Colonic mucosa (tissue), 4 donors: ENCODE results near the gene SLC22A17. TPM values are rescaled to one million over a fixed set of nuclear protein-coding genes. Genes with fewer than 3 reads are reported as not detected.

Experiments
- DNase-seq: peaks from one replicate; pipeline ENCODE4 v3.0.0-alpha.2; 2020
- H3K27ac ChIP-seq: fragments of 200-600 bp; one replicate; pipeline ENCODE4 v1.8.0; 2021
- H3K27me3 ChIP-seq: fragments of 200-600 bp; one replicate; pipeline ENCODE4 v1.8.0; 2021
- H3K36me3 ChIP-seq: fragments of 200-600 bp; one replicate; pipeline ENCODE4 v1.8.0; 2021
- H3K4me1 ChIP-seq: fragments of 200-600 bp; one replicate; pipeline ENCODE4 v1.8.0; 2021; ENCODE audit warnings: mild to moderate bottlenecking
- H3K4me3 ChIP-seq: fragments of 200-600 bp; one replicate; pipeline ENCODE4 v1.8.0; 2021
- H3K9ac ChIP-seq, 2 donors: one replicate each; pipeline ENCODE4 v1.7.0; 2013; ENCODE audit warnings: control low read depth in 2 of 2, low read depth in 2 of 2, low read length in 2 of 2
- H3K9me3 ChIP-seq: fragments of 200-600 bp; one replicate; pipeline ENCODE4 v1.8.0; 2021
- intact Hi-C: fragments of 100-400 bp; cut with DNase I; formaldehyde crosslinking; loops from one replicate; pipeline ENCODE4 v1.14.1; 2022
- total RNA-seq, 2 donors: library from RNA; stranded (reverse); fragmentation: NEBNext Ultra II Directional in 1 of 2; extraction: Animal tissue kit (Norgen Biotek cat#: 25700) in 1 of 2; gene quantifications; one replicate each; pipeline ENCODE4 v1.2.1, GENCODE V29; 2021
- TF ChIP-seq, protein P1 (sequence below): fragments of 200-600 bp; IDR thresholded peaks from one replicate; pipeline ENCODE4 v1.8.0; 2022; ENCODE audit warnings: antibody characterized with exemption, mild to moderate bottlenecking
- donor health status: healthy.
- donor health status: DM: no; HTN: no; CAD: no.
- donor health status: DM: no; HTN: no; CAD: no.

SLC22A17 gene
- total RNA-seq, 2 donors from 2014 or later: 3.9 to 6.7 TPM

DNA sequence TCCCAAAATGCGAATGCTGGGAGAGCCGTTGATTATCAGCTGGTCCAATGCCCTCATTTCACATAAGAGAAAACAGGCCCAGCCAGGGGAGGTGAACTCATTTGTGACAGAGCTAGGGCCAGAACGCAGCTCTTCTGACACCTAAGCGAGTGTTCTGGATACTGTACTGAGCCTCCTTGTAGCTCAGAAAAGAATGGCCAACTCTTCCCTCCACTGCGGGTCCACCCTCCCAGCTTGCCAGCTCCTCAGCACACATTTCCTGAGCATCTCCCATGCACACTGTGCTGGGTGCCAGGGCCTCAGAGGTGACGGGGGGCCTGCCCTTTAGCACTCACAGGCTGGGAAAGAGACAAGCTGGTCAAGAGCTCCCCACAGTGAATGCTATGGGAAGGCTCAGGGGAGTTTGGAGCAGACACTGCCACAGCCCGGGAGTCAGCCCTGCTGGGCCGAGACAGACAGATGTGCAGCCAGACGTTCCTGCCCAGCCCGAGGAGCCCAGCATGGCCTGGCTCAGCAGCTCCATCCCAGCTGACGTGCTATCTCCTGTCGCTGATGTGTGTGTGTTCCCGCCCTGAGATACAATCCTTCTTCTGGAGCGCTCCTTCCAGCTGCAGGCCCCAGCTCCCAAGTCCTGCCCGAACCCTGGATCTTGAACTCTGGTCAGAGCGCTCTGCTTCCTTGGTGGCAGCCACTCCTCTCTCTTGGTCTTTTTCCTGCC is 27.7 kb upstream of the SLC22A17 start:
- TF ChIP-seq, protein P1, sequence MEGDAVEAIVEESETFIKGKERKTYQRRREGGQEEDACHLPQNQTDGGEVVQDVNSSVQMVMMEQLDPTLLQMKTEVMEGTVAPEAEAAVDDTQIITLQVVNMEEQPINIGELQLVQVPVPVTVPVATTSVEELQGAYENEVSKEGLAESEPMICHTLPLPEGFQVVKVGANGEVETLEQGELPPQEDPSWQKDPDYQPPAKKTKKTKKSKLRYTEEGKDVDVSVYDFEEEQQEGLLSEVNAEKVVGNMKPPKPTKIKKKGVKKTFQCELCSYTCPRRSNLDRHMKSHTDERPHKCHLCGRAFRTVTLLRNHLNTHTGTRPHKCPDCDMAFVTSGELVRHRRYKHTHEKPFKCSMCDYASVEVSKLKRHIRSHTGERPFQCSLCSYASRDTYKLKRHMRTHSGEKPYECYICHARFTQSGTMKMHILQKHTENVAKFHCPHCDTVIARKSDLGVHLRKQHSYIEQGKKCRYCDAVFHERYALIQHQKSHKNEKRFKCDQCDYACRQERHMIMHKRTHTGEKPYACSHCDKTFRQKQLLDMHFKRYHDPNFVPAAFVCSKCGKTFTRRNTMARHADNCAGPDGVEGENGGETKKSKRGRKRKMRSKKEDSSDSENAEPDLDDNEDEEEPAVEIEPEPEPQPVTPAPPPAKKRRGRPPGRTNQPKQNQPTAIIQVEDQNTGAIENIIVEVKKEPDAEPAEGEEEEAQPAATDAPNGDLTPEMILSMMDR: no peak
- Histone ChIP-seq H3K9me3 (no peaks in the 10 kb centered on the region), H3K4me3 (no peak overlapping the region), H3K4me1 (no peaks in the 10 kb centered on the region), H3K36me3 (no peaks in the 10 kb centered on the region), H3K9ac (no peak overlapping the region), H3K27me3 (no peaks in the 10 kb centered on the region), H3K27ac (no peak overlapping the region)
- intact Hi-C loops: loop anchor here (5.0 kb wide), 2 partner anchors 53 to 113 kb away; no protein-coding TSS in a partner anchor
- DNase-seq: no peak

DNA sequence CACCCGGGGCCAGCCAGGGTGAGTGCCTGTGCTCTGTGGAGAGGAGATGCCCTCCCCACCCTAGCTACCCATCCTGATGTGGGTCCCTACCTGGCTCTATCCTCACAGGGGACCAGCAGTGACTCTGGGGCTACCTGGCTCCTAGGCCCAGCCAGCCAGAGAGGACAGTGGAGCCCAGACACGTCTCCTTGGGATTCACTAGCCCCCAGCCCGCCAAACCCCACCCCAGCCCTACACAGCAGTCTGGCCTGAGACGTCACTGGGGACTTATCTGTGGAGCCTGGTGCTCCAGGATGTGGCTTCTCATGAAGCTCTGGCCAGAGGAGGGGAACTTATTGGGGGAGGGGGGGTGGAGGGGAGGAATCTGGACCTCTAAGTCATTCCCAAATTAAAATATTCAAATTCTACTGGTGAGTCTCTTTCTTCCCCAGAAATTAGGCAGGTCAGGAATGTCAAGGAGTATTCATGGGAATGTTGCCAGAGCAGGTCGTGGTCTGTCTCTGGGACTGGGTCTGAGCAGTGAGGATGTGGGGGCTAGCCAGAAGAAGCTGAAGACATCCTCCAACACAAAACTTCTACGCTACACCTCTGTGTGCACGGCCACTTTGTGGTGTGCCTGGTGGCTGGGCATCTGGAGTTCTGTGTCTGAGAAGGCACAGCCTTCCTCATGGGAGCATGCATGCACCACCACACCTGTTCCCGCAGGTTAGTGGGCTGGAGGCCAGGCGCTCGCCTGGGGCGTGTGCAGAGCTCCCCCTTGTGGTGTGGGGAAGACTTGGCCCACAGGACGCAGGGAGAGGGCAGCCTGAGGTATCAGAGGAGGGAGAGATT is 26.9 kb upstream of the SLC22A17 start:
- intact Hi-C loops: loop anchor here (5.0 kb wide), 2 partner anchors 52 to 112 kb away; no protein-coding TSS in a partner anchor
- Histone ChIP-seq H3K9me3 (no peaks in the 10 kb centered on the region), H3K4me1 (no peaks in the 10 kb centered on the region), H3K4me3 (no peak overlapping the region), H3K27ac (no peak overlapping the region), H3K9ac (no peak overlapping the region), H3K27me3 (no peaks in the 10 kb centered on the region), H3K36me3 (no peaks in the 10 kb centered on the region)
- peak; percentile 71 for DNase-seq
- TF ChIP-seq, protein P1: peak; percentile 95

DNA sequence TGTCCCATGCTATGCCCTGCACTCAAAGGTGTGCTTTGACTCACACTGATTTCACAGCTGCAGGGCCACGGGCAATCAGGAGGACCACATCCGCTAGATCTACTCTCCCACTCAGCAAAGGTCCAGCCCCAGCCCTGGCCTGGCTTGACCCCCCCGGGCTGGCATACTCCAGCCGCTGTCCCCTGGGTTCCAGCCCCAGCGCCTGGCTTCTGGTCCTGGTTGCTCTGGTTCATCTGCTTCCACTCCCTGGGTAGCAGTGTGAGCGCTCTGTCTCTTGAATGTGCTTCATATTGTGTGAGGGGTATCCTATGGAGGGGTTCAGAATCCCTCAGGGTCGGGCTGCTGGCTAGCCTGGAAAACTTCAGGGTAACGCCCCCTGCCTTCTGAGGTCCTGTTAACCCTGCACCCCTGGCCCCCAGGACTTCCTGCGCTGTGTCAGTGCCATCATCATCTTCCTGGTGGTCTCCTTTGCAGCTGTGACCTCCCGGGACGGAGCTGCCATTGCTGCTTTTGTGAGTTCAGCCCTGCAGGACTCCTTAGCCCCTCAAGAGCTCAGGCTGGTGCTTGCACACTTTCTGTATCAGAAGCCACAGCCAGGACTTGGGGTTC is 26.0 kb upstream of the SLC22A17 start:
- no peak for DNase-seq
- Histone ChIP-seq H3K4me3 (no peak overlapping the region), H3K27me3 (no peaks in the 10 kb centered on the region), H3K4me1 (no peaks in the 10 kb centered on the region), H3K27ac (no peak overlapping the region), H3K9ac (no peak overlapping the region), H3K9me3 (no peaks in the 10 kb centered on the region), H3K36me3 (no peaks in the 10 kb centered on the region)
- intact Hi-C loops: no loop called here
- TF ChIP-seq, protein P1: no peak

DNA sequence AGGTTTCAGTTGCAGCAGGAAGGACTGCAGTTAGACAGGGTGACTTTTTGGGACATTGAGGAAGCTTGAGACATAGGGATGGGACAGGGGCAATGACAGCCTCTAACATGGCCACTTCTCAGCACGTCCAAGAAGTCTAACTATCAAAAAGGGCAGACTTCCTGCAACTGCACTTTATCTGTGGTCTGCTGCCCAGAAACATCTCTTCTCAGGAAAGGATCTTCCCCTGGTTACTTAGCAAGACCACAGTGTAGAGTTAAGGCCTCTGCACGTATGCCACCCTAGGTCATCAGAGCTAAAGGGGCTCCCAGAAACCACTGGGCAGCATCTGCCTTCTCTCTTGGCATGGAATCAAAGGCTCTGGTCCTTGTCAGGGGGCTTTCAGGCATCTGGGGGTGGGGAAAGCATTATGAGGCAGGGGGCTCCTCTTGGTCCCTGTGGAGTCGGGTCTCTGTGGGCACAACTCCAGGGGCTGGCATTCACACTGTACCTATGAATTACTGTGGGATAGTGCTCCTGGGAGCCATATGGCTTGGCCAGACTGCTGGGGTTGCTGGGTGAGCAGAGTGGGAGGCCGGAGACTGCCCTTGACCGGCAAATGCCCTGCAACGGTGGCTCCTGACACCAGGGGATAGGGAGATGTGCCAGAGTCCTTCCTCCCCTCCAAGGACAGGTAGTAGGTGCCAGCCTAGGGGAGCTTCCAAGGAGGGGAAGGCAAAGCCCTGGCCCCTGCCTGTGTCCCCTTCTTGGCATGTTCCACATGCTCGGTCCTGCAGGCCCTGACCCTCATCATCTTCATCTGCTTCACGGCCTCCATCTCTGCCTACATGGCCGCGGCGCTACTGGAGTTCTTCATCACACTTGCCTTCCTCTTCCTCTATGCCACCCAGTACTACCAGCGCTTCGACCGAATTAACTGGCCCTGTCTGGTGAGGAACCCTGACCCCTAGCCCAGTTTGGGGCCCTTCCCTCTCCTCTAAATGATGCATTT is 25.2 kb upstream of the SLC22A17 start:
- Histone ChIP-seq H3K27ac (no peak overlapping the region), H3K9ac (no peak overlapping the region), H3K36me3 (no peaks in the 10 kb centered on the region), H3K27me3 (no peaks in the 10 kb centered on the region), H3K4me3 (no peak overlapping the region), H3K4me1 (no peaks in the 10 kb centered on the region), H3K9me3 (no peaks in the 10 kb centered on the region)
- intact Hi-C loops: no loop called here
- TF ChIP-seq, protein P1: no peak
- no peak for DNase-seq
